ENCODE measurements around the gene CHD8. TPM values are rescaled to one million over a fixed set of nuclear protein-coding genes. Genes with fewer than 3 reads are reported as not detected.
"Not testable (repeated sequence)": the region's sequence is repeated elsewhere in the genome, so short reads cannot be mapped to it uniquely, and the experiment has no call there.

Gene CHD8
- 60.9 TPM for total RNA-seq
- long read RNA-seq, partial matches to known transcripts = 22 of 28 reads
- long read RNA-seq, other reads (novel, unspliced or antisense) = 6 of 28 reads

DNA sequence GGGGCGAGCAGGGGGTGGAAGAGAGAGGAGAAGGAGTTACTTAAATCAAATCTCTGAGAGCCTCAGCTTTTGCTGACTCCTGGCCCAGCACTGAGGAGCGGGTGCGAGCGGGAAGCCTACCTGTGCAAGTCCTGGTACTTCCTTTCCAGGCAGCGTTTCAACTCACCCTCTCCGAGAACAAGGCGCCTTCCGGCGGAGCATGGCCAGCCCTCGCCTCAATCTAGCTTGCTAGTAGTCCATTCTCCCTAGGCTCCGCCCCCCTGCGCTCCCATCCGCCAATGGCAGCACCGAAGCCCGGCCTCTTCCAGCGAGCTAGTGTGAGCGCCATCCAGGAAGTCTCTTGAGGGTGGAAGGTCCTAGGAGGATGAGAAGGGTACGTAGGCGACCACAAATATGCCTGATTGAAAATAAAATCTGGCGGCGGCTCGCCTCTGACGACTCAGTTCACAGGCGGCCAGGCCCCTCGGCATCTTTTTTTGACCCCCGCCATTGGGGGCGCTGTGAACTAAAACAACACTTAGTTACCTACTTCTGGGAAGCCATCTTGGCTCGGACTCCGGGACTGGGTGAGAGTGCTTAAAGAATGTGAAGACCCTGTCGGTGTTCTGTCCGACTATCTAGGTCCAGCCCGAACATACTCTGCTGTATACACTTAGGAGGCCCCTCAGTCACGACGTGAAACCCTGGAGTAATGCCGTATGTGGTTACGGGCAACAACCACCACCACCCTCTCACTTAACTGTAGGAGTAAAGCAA is at the start of gene CHD8:
Gene CHD8 (minus strand): TSS at position 212 of the 756 bp plus-strand sequence. CDS start 24,480 bp downstream, outside the sequence.
- DNase-seq (ENCODE audit: low spot score) = peak; percentile 99

DNA sequence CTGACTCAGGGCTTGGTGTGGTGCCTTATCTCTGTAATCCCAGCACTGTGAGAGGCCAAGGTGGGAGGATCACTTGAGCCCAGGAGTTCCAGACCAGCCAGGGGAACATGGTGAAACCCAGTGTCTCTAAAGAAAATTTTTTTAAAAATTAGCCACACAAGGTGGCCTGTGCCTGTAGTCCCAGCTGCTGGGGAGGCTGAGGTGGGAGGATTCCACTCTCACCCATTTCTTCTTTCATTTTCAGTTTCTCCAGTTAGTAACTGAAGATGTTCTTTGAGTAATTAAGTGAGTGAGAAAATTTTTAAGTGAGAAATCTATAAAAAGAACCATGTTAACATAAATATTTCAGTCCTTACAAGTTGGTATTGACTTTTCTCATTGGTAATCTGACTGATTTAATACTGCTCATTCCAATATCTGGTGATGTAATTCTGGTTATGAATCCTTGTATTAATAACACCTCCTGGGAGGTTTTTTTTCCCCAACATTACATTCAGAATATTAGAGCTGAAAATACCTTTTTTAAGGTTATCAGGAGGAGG is 49.2 kb upstream of the CHD8 start:
- DNase-seq (ENCODE audit: low spot score) = no peak

DNA sequence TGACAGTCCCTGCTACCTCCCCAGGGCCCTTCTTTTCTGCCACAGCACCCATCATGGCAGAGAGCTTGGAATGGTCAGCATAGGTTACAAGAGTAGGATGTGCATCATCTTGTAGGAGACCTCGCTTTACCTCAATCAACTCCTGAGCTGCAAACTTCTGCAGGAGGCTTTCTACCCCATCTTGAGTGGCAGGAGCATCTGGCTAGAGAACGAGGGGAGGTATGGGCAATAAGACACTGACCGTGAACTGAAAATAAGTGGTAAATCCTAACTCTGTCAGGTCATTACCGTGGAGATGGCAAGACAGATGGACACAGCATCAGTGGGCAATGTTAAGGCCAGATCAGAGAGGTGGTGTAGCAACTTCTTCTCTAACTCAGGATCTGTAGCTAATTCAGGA is 47.5 kb upstream of the CHD8 start:
- no peak for DNase-seq (ENCODE audit: low spot score)

- no peak for DNase-seq (ENCODE audit: low spot score)
Observed at GRCh38 chr14:21501568-21501967, 45.6 kb upstream of the CHD8 start.

GRCh38 chr14:21498540-21499526 is 42.9 kb upstream of the CHD8 start:
- no peak for DNase-seq (ENCODE audit: low spot score)

DNA sequence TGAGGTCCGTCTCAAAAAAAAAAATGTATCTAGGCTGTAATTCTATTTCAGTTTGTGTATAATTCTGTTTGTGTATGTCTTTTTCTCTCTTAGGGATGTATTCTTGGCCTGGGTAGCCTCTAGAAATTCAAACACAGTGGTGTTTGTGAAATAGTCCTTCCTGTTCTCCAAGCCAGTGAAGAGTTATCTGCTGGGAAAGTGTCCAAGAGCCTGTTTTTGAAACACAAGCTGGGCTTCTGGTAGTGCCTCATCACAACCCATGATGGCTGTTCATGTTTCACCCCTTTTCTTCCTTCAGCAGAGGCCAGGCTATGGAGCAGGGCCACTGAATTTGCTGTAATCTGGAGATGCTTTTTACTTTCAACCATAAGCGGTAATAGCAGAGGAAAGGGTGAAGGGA is 40.5 kb upstream of the CHD8 start:
- DNase-seq (ENCODE audit: low spot score) = no peak

- no peak for DNase-seq (ENCODE audit: low spot score)
Observed at GRCh38 chr14:21494902-21495762, 39.2 kb upstream of the CHD8 start.

- no peak for DNase-seq (ENCODE audit: low spot score)
Observed at GRCh38 chr14:21486640-21487087, 30.7 kb upstream of the CHD8 start.

DNA sequence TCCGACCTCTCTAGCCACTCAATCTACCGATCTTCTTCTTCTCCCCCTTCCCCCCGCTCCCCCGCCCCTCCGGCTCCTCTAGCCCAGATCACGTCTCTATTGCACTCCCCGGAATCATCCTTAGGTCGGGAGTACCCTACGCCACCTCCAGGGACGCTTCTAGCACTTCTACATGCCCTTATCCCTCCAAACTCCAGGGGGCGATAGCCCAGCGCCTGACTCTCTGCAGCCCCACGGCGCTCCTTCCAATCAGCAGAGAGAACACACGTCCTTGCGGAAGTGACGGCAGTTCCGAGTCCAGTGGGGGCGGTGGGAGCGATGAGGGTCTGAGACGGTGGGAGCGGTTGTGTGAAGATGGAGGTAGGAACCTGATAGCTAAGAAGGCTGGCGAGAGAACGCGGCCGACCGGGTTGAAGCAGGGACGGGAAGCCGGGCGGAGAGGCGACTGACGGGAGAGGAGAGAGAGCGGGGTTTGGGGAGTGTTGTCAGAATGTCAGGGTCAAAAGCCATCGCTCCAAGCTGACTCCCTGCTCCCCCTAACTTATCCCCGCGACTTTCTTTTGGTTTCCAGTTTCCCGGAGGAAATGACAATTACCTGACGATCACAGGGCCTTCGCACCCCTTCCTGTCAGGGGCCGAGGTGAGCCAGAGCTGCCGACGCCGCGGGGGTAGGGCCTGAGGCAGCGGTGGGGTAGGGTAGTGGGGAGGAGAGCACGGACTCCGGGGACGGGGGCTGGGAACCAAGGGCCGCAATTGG is 21.2 kb upstream of the CHD8 start, which contains the start of the genes RAB2B and TOX4:
Gene RAB2B (minus strand): TSS at position 35 of the 757 bp plus-strand sequence. CDS start 87 bp downstream, outside the sequence.
Gene TOX4 (plus strand): TSS at position 271 of the 757 bp plus-strand sequence. CDS start 84 bp downstream, at position 355.
- DNase-seq (ENCODE audit: low spot score) = peak; percentile 97

DNA sequence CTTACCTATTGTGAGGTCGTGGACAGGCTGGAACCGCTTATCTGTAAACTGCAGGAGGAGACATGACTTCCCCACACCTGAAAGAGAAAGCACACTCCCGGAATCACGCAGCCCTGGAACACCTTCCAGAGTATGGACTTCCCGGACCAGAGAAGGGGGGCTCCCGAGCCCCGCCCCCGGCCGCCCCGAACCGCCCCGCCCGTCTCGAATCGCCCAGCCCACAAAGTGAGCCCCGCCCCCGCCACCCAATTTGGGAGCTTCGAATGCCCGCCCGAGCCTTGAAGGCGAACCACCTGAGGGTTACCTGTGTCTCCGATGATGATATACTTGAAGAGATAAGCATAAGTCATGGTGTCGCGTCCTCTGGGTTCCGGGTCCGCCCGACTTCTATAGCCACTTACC is 20.6 kb upstream of the CHD8 start:
- peak; percentile 95 for DNase-seq (ENCODE audit: low spot score)

DNA sequence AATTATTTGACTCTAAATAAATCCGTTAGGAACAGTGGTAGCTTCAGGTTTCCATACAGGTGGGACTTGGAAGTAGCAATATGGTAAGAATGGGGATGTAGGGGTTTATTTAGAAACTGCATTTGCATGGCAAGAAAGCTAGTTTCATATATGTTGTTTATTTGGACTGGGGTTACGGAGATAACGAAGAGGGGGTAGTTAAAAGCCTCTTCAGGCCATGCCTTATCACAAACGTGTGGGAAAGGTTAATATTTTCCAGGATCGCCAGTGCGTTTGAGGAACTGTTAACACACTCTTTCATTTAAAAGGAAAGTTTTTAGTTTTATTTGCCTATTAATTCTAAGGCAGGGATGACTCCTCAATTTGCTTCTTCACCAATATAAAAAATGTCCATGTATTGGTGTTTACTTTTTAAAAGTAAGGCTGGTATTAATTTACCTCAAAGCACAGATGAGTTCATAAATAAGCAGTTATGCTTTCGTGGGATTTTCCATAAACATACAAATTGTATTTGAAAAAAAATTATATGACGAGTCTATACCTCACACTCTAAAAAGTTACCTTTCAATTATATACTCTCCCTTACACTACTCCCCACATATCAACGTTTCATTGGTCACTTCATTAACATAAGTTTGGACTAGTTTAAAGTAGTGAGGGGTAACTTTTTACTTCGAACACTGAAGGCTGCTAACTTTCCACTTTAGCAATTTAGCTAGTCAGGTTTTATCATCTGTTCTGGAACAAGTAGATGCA is 20.0 kb upstream of the CHD8 start:
- no peak for DNase-seq (ENCODE audit: low spot score)

DNA sequence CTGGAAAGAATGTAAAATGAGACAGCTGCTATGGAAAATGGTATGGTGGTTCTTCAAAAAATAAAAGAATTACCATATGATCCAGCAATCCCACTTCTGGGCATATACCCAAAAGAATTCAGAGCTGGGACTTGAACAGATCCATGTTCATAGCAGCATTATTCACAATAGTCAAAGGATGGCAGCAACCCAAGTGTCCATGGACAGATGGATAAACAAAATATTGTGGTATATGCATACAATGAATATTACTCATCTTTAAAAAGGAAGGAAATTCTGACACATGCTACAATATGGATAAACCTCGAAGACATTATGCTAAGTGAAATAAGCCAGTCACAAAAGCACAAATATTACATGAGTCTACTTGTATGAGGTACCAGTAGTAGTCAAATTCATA is 11.7 kb upstream of the CHD8 start:
- DNase-seq (ENCODE audit: low spot score) = no peak

DNA sequence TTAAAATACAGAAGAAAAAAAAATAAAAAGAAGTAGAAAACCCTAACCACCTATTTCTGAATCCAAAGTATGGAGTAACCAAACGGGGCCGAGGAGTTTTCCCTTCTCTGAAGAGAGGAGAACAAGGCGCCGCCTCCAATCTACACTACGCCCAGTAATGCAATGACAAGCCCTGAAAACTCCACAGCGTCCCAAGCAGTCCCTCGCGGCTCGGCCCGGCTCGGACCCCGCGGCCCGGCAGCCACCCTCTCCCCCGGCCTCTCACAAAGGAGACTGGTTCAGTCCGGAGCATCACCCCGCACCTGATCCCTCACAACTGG is 371 bp downstream of the CHD8 start:
- no peak for DNase-seq (ENCODE audit: low spot score)

DNA sequence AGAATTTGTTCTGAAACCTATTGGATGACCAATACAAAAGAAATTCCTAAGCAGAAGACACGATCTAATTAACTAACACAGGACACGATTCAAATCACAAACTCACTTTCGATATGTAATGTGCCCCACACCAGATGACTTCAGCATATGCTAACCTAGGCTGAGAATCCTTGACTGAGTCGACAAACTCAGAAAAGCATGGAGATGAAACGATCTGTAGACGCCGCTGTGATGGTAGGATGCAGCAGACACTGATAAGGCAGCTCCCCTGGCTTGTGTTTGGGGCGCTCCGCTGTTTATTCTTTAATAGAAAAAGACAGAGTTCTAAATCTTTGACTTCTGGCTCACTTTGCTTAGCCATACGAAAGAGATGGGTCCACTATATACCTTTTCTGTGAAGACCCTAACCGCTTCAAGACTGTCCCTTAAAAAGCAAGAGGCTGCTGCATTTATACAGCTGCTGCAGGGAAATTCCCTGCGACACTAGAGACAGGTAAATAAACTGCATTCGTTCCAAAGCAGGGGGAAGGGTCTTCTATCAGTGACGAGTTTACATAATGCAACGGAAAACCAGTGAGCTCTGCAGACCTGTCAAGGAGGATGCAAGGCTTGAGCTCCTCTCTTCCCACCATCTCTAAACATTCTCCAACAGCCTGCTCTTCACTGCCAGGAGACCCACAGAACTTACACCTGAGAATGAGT is 929 bp downstream of the CHD8 start:
- DNase-seq (ENCODE audit: low spot score) = no peak

- no peak for DNase-seq (ENCODE audit: low spot score)
Observed at GRCh38 chr14:21449899-21450216, 6.1 kb downstream of the CHD8 start.

DNA sequence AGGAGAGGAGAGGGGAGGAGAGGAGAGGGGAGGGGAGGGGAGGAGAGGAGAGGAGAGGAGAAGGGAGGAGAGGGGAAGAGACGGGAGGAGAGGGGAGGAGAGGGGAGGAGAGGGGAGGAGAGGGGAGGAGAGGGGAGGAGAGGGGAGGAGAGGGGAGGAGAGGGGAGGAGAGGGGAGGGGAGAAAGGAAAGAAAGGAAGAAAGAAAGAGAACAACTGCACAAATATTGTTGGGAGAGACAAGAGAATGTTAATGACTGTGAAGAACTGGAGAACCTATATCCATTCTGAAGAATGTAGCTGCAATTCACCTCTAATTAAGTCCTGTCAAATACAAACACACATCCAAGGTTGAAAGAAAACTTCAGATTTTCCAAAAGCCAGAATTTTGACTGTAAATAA is 13.3 kb downstream of the CHD8 start:
- DNase-seq (ENCODE audit: low spot score) = not testable (repeated sequence)

DNA sequence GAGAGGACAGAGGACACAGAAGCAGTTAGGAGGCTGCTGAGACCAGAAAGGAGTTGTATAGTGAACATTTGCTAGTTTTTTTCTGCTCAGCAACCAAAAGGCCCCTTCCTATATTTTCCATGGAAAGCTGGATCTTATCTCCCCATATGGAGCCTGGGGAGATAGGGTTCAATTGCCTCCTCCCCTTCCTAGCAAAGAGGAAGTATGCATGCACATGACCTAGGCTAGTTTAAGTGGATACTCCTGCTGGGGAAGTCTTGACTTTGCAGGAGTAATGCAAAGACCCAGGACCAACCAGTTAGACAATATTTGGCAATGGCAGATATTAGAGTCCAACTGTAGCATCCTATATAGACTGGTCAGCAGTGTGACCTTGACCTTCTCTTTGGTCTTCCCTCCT is 15.1 kb downstream of the CHD8 start:
- DNase-seq (ENCODE audit: low spot score) = no peak

GRCh38 chr14:21437063-21437901 is 18.6 kb downstream of the CHD8 start:
- peak; percentile 98 for DNase-seq (ENCODE audit: low spot score)

All from mesenteric fat pad (tissue), 1 donor.